Panc1 (cell line): Measurements from ENCODE around the gene EMC8. TPM values are rescaled to one million over a fixed set of nuclear protein-coding genes. Genes with fewer than 3 reads are reported as not detected.
A peak's percentile ranks its signal among the peaks of the same experiment; 100 is the strongest.

Experiments used
- ATAC-seq: fragments of 200-7000 bp; cut with Tn5 transposase; 2 replicates; pipeline ENCODE4 v1.9.1; 2020; ENCODE audit warnings: mild to moderate bottlenecking, moderate library complexity
- BruUV-seq: library from RNA; stranded (reverse); fragments of 400-500 nt; replicated peaks from 2 replicates; lab custom pipeline; 2021; lab: Mats Ljungman, UMichigan
- CTCF ChIA-PET: fragments of 300-600 bp; sonication (Branson Sonifier 250); formaldehyde crosslinking; loops from one replicate; lab custom pipeline; 2022; ENCODE audit warnings: antibody characterized with exemption; lab: Charles Lee
- POLR2A ChIA-PET: fragments of 300-600 bp; sonication (Branson Sonifier 250); formaldehyde crosslinking; loops from one replicate; lab custom pipeline; 2022; ENCODE audit warnings: antibody characterized with exemption; lab: Charles Lee
- DNase-seq: peaks from one replicate; pipeline ENCODE4 v3.0.0-alpha.2; 2010; ENCODE audit warnings: low read depth, low spot score
- H3K27ac ChIP-seq: 2 replicates; pipeline ENCODE4 v1.5.1; 2011; ENCODE audit warnings: mild to moderate bottlenecking, low read length, inconsistent platforms
- H3K27me3 ChIP-seq: fragments of 200-500 bp; sonication (Bioruptor generic); 2 replicates; pipeline ENCODE4 v1.6.0; 2014; ENCODE audit warnings: low read length, inconsistent platforms; ENCODE audit not compliant: control insufficient read depth, insufficient read depth
- H3K36me3 ChIP-seq: fragments of 200-500 bp; sonication (Bioruptor generic); 2 replicates; pipeline ENCODE4 v1.5.1; 2014; ENCODE audit warnings: inconsistent platforms, mild to moderate bottlenecking, low read length, moderate library complexity; ENCODE audit not compliant: control insufficient read depth, insufficient read depth
- H3K4me1 ChIP-seq: 2 replicates; pipeline ENCODE4 v1.5.1; 2011; ENCODE audit warnings: inconsistent platforms, mild to moderate bottlenecking, low read length, moderate library complexity; ENCODE audit not compliant: control insufficient read depth, insufficient read depth
- H3K4me3 ChIP-seq, 2 experiments: 2 replicates each; pipeline ENCODE4 v1.5.1; 2011 to 2012; ENCODE audit warnings: low read depth in 2 of 2, low read length in 2 of 2, mild to moderate bottlenecking in 2 of 2, inconsistent platforms in 1 of 2, moderate library complexity in 1 of 2
- H3K9me3 ChIP-seq: fragments of 200-500 bp; sonication (Bioruptor generic); 2 replicates; pipeline ENCODE4 v1.5.1; 2014; ENCODE audit warnings: low read depth, mild to moderate bottlenecking, inconsistent platforms, low read length, moderate library complexity; ENCODE audit not compliant: control insufficient read depth, insufficient read depth
- CTCF ChIP-seq: fragments of 450-650 bp; IDR thresholded peaks from 2 replicates; pipeline ENCODE4 v1.5.1; 2017; ENCODE audit warnings: mild to moderate bottlenecking
- POLR2AphosphoS5 ChIP-seq: IDR thresholded peaks from 2 replicates; pipeline ENCODE4 v1.6.1; 2012; ENCODE audit warnings: mild to moderate bottlenecking, low read depth, low read length, moderate library complexity
- REST ChIP-seq, 2 experiments: IDR thresholded peaks; 2 replicates each; pipeline ENCODE4 v1.6.1; 2011 to 2012; ENCODE audit warnings: low read depth in 2 of 2, control low read depth in 1 of 2, low read length in 1 of 2, mild to moderate bottlenecking in 1 of 2, moderate library complexity in 1 of 2; ENCODE audit not compliant: insufficient read depth in 1 of 2
- SIN3A ChIP-seq: IDR thresholded peaks from 2 replicates; pipeline ENCODE4 v1.6.1; 2012; ENCODE audit warnings: low read depth, mild to moderate bottlenecking, low read length, moderate library complexity, borderline replicate concordance; ENCODE audit not compliant: insufficient read depth
- TCF7L2 ChIP-seq: IDR thresholded peaks from 2 replicates; pipeline ENCODE4 v1.6.1; 2011; ENCODE audit warnings: mild to moderate bottlenecking, low read depth, low read length, inconsistent platforms
- in situ Hi-C: cut with HindIII; loops from 2 replicates; pipeline ENCODE4 v1.10.0; 2016; ENCODE audit warnings: low sequenced_read_pairs, low pct_unique_long_range_greater_than_20kb
- intact Hi-C: fragments of 100-400 bp; cut with micrococcal nuclease; formaldehyde crosslinking; loops from one replicate; pipeline ENCODE4 v1.10.0; 2022; ENCODE audit not compliant: unreplicated experiment
- total RNA-seq: library from RNA; stranded (reverse); gene quantifications from one replicate; pipeline ENCODE4 v1.2.1, GENCODE V29; 2021; ENCODE audit not compliant: unreplicated experiment

Gene EMC8
- total RNA-seq, 1 experiment from 2014 or later, result 39.1 TPM

GRCh38 chr16:85826686-85827247 lies 27.4 kb upstream of the EMC8 start:
- no peak for ATAC-seq
- POLR2A ChIA-PET, result no interaction called here
- H3K27me3 ChIP-seq, result peaks cover 3% of the 10 kb centered on the region; the same call in 1 of the 2 replicates
- CTCF ChIA-PET, result no interaction called here
- no TSS peak for BruUV-seq
- no peak for DNase-seq
- no peaks in the 10 kb centered on the region for H3K9me3 ChIP-seq
- H3K36me3 ChIP-seq, result no peaks in the 10 kb centered on the region
- intact Hi-C loops, result loop anchor here (10.0 kb wide), 1 partner anchor 68 kb away; the partner anchor contains the start of gene IRF8
- H3K4me1 ChIP-seq, result no peaks in the 10 kb centered on the region
- H3K4me3 ChIP-seq, result no peak overlapping the region
- TF ChIP-seq TCF7L2, result no peak
- TF ChIP-seq POLR2AphosphoS5, result no peak
- TF ChIP-seq CTCF, result no peak
- TF ChIP-seq SIN3A, result no peak
- TF ChIP-seq REST (IDR thresholded peaks at IDR 0.05; ENCODE audit: insufficient read depth in 1 of 2, low read depth in 2 of 2, low read length in 1 of 2), result no peak
- in situ Hi-C loops, result no loop called here
- no peak overlapping the region for H3K27ac ChIP-seq

GRCh38 chr16:85825326-85825725 lies 26.0 kb upstream of the EMC8 start:
- in situ Hi-C loops (no loop called here), intact Hi-C loops (loop anchor here (10.0 kb wide), 1 partner anchor 69 kb away; the partner anchor contains the start of gene IRF8)
- TF ChIP-seq CTCF, result no peak; the same call in 1 of the 2 replicates
- TF ChIP-seq SIN3A, result no peak
- no peak for TF ChIP-seq POLR2AphosphoS5
- no peak for TF ChIP-seq TCF7L2
- TF ChIP-seq REST (IDR thresholded peaks at IDR 0.05; ENCODE audit: insufficient read depth in 1 of 2, low read depth in 2 of 2, low read length in 1 of 2), result no peak
- H3K36me3 ChIP-seq, result no peaks in the 10 kb centered on the region
- H3K27ac ChIP-seq, result no peak overlapping the region
- no peaks in the 10 kb centered on the region for H3K4me1 ChIP-seq
- DNase-seq, result no peak
- BruUV-seq, result no TSS peak
- H3K9me3 ChIP-seq, result no peaks in the 10 kb centered on the region
- ATAC-seq, result peak; percentile 44; the same call in 1 of the 2 replicates
- no peak overlapping the region for H3K4me3 ChIP-seq
- POLR2A ChIA-PET, result no interaction called here
- H3K27me3 ChIP-seq, result no peaks in the 10 kb centered on the region
- CTCF ChIA-PET, result no interaction called here
